H1 (cell line): ENCODE data around the gene TRAF3IP3. TPM values are rescaled to one million over a fixed set of nuclear protein-coding genes. Genes with fewer than 3 reads are reported as not detected.

Experiments
- CTCF ChIA-PET: fragments of 300-600 bp; sonication (Branson Sonifier 250); formaldehyde crosslinking; loops from one replicate; lab custom pipeline; 2021; ENCODE audit not compliant: partially characterized antibody; lab: Charles Lee
- POLR2A ChIA-PET: fragments of 300-600 bp; sonication (Branson Sonifier 250); formaldehyde crosslinking; loops from one replicate; lab custom pipeline; 2021; ENCODE audit warnings: inconsistent platforms; ENCODE audit not compliant: partially characterized antibody; lab: Charles Lee
- DNase-seq, 2 experiments: peaks; one replicate each; pipeline versions ENCODE4 v3.0.0 to v3.0.0-alpha.2; 2010 to 2022; ENCODE audit warnings: low spot score in 2 of 2, low read depth in 1 of 2, mixed read lengths in 1 of 2
- FAIRE-seq: peaks from 2 replicates; lab custom pipeline; 2011; peaks lifted over from hg19 to GRCh38; lab: Jason Lieb, UNC
- H2AFZ ChIP-seq: 2 replicates; pipeline ENCODE4 v1.8.1; 2012; ENCODE audit warnings: low read length, inconsistent platforms
- H2AK5ac ChIP-seq: 2 replicates; pipeline ENCODE4 v1.6.1; 2013; ENCODE audit warnings: low read depth, low read length
- H2BK120ac ChIP-seq: replicated peaks from 2 replicates; pipeline ENCODE3; 2013; ENCODE audit warnings: low read depth, low read length, inconsistent platforms
- H2BK12ac ChIP-seq: 2 replicates; pipeline ENCODE4 v1.6.1; 2013; ENCODE audit warnings: low read depth, low read length
- H2BK15ac ChIP-seq: 2 replicates; pipeline ENCODE4 v1.6.1; 2013; ENCODE audit warnings: low read length
- H2BK20ac ChIP-seq: 2 replicates; pipeline ENCODE4 v1.6.1; 2013; ENCODE audit warnings: low read length
- H2BK5ac ChIP-seq: 2 replicates; pipeline ENCODE4 v1.6.1; 2013; ENCODE audit warnings: low read depth, low read length
- H3K14ac ChIP-seq: 2 replicates; pipeline ENCODE4 v1.6.1; 2013; ENCODE audit warnings: inconsistent platforms; ENCODE audit not compliant: insufficient read length
- H3K18ac ChIP-seq: 2 replicates; pipeline ENCODE4 v1.6.1; 2013; ENCODE audit warnings: low read length; ENCODE audit errors: extremely low read depth
- H3K23ac ChIP-seq: 2 replicates; pipeline ENCODE4 v1.6.1; 2013; ENCODE audit warnings: inconsistent platforms; ENCODE audit not compliant: insufficient read length
- H3K23me2 ChIP-seq: 2 replicates; pipeline ENCODE4 v1.6.1; 2013; ENCODE audit warnings: low read depth, low read length
- H3K27ac ChIP-seq: 2 replicates; pipeline ENCODE4 v1.6.1; 2011; ENCODE audit warnings: low read depth, low read length, inconsistent platforms
- H3K27me3 ChIP-seq, 4 experiments: replicated peaks in 1 of 4; 1 replicate in 1 of 4; 2 replicates in 3 of 4; pipeline versions ENCODE4 v1.6.1 to v1.8.1; 2011 to 2013; ENCODE audit warnings: low read length in 3 of 4, mild to moderate bottlenecking in 3 of 4, inconsistent platforms in 2 of 4, mixed read lengths in 2 of 4, moderate library complexity in 1 of 4; ENCODE audit not compliant: control insufficient read depth in 3 of 4, insufficient read depth in 3 of 4; ENCODE audit errors: extremely low read depth in 1 of 4
- H3K36me3 ChIP-seq, 4 experiments: 2 replicates each; pipeline versions ENCODE4 v1.6.1 to v1.8.1; 2011 to 2013; ENCODE audit warnings: mild to moderate bottlenecking in 4 of 4, low read length in 3 of 4, moderate library complexity in 2 of 4, control low read depth in 1 of 4, inconsistent platforms in 1 of 4; ENCODE audit not compliant: insufficient read depth in 4 of 4, control insufficient read depth in 2 of 4
- H3K4ac ChIP-seq: replicated peaks from 2 replicates; pipeline ENCODE3; 2013; ENCODE audit warnings: low read length, low read depth, mixed read lengths, inconsistent platforms; ENCODE audit not compliant: insufficient read length
- H3K4me1 ChIP-seq, 4 experiments: replicated peaks in 1 of 4; 1 replicate in 1 of 4; 2 replicates in 3 of 4; pipeline versions ENCODE4 v1.6.1 to v1.8.1; 2011 to 2013; ENCODE audit warnings: low read length in 3 of 4, inconsistent platforms in 2 of 4, mixed read lengths in 1 of 4; ENCODE audit not compliant: insufficient read depth in 4 of 4, control insufficient read depth in 3 of 4
- H3K4me2 ChIP-seq, 2 experiments: 2 replicates each; pipeline versions ENCODE4 v1.6.1 to v1.8.1; 2011 to 2013; ENCODE audit warnings: low read depth in 2 of 2, low read length in 2 of 2, control low read depth in 1 of 2, inconsistent platforms in 1 of 2, mild to moderate bottlenecking in 1 of 2; ENCODE audit not compliant: insufficient read depth in 1 of 2
- H3K4me3 ChIP-seq, 4 experiments: fragments of 200-600, 300-600 bp in 1 of 4; sonication (generic), shearing (Covaris generic), sonication (Bioruptor Twin) in 1 of 4; 2 replicates each; pipeline versions ENCODE4 v1.5.1 to v1.8.1; 2011 to 2016; ENCODE audit warnings: low read length in 4 of 4, low read depth in 3 of 4, control low read depth in 2 of 4, inconsistent platforms in 2 of 4, mild to moderate bottlenecking in 2 of 4, mixed read lengths in 1 of 4, moderate library complexity in 1 of 4; ENCODE audit not compliant: insufficient read depth in 2 of 4; ENCODE audit errors: extremely low read depth in 1 of 4
- H3K56ac ChIP-seq: replicated peaks from 2 replicates; pipeline ENCODE3; 2013; ENCODE audit warnings: low read depth, mild to moderate bottlenecking, mixed read lengths, low read length, inconsistent platforms; ENCODE audit not compliant: insufficient read length
- H3K79me1 ChIP-seq: 2 replicates; pipeline ENCODE4 v1.6.1; 2013; ENCODE audit warnings: low read depth, low read length, control low read depth
- H3K79me2 ChIP-seq, 2 experiments: 2 replicates each; pipeline versions ENCODE4 v1.6.1 to v1.8.1; 2012 to 2013; ENCODE audit warnings: low read length in 2 of 2, mild to moderate bottlenecking in 2 of 2, inconsistent platforms in 1 of 2; ENCODE audit not compliant: insufficient read depth in 2 of 2, control insufficient read depth in 1 of 2
- H3K9ac ChIP-seq, 4 experiments: replicated peaks in 1 of 4; 1 replicate in 1 of 4; 2 replicates in 3 of 4; pipeline versions ENCODE4 v1.6.1 to v1.8.1; 2011 to 2013; ENCODE audit warnings: low read depth in 3 of 4, low read length in 3 of 4, control low read depth in 2 of 4, mild to moderate bottlenecking in 2 of 4, moderate library complexity in 2 of 4, inconsistent platforms in 1 of 4; ENCODE audit errors: extremely low read depth in 1 of 4
- H3K9me3 ChIP-seq, 2 experiments: 2 replicates each; pipeline versions ENCODE4 v1.6.1 to v1.8.1; 2012 to 2013; ENCODE audit warnings: mild to moderate bottlenecking in 2 of 2, moderate library complexity in 2 of 2, control low read depth in 1 of 2, inconsistent platforms in 1 of 2, low read depth in 1 of 2, low read length in 1 of 2, mixed read lengths in 1 of 2; ENCODE audit not compliant: insufficient read depth in 2 of 2
- H4K20me1 ChIP-seq, 2 experiments: replicated peaks in 1 of 2; 2 replicates each; pipeline versions ENCODE3 to v1.8.1; 2011 to 2013; ENCODE audit warnings: inconsistent platforms in 2 of 2, low read length in 2 of 2, mild to moderate bottlenecking in 1 of 2; ENCODE audit not compliant: insufficient read depth in 2 of 2, control insufficient read depth in 1 of 2
- H4K5ac ChIP-seq: 2 replicates; pipeline ENCODE4 v1.6.1; 2013; ENCODE audit warnings: low read length, low read depth, mixed read lengths, inconsistent platforms; ENCODE audit not compliant: insufficient read length
- H4K8ac ChIP-seq: 2 replicates; pipeline ENCODE4 v1.8.0; 2013; ENCODE audit warnings: mild to moderate bottlenecking, moderate library complexity, low read length, inconsistent platforms; ENCODE audit not compliant: insufficient read depth; ENCODE audit errors: extremely low read depth
- H4K91ac ChIP-seq: replicated peaks from 2 replicates; pipeline ENCODE3; 2013; ENCODE audit warnings: low read length, mixed read lengths, inconsistent platforms; ENCODE audit not compliant: insufficient read length
- BCL11A ChIP-seq, 2 experiments: IDR thresholded peaks; one replicate each; pipeline ENCODE4 v1.6.1; 2011; ENCODE audit warnings: low read depth in 2 of 2, low read length in 2 of 2, mild to moderate bottlenecking in 2 of 2
- CBX8 ChIP-seq: fragments of 300-800, 300-1000 bp; sonication (generic); IDR thresholded peaks from 2 replicates; pipeline ENCODE4 v1.7.1; 2016; ENCODE audit warnings: low read depth, low read length, borderline replicate concordance
- CEBPB ChIP-seq: IDR thresholded peaks from 2 replicates; pipeline ENCODE4 v1.6.1; 2012; ENCODE audit warnings: low read depth, low read length
- E2F6 ChIP-seq: IDR thresholded peaks from 2 replicates; pipeline ENCODE4 v1.6.1; 2012; ENCODE audit warnings: inconsistent platforms
- EZH2 ChIP-seq: fragments of 200-600 bp; sonication (generic); IDR thresholded peaks from 2 replicates; pipeline ENCODE4 v1.7.1; 2012; ENCODE audit warnings: low read depth, mild to moderate bottlenecking, moderate library complexity, low read length, inconsistent platforms; ENCODE audit not compliant: severe bottlenecking
- FOSL1 ChIP-seq: IDR thresholded peaks from 2 replicates; pipeline ENCODE4 v1.6.1; 2011; ENCODE audit warnings: mild to moderate bottlenecking, low read depth, low read length, moderate library complexity; ENCODE audit not compliant: insufficient read depth
- RXRA ChIP-seq: IDR thresholded peaks from 2 replicates; pipeline ENCODE4 v1.6.1; 2011; ENCODE audit warnings: low read depth, mild to moderate bottlenecking, low read length, moderate library complexity; ENCODE audit not compliant: insufficient read depth
- WGBS, 2 experiments: shearing (Covaris generic) in 1 of 2; methylation state at CpG; one replicate each; pipeline versions ENCODE4 v1.1.6 to v1.1.7; 2013 to 2015; ENCODE audit warnings: low lambda C conversion rate in 2 of 2, mixed read lengths in 2 of 2, inconsistent platforms in 1 of 2, low coverage in 1 of 2, missing lambda C conversion rate in 1 of 2; ENCODE audit not compliant: insufficient replicate concordance in 2 of 2, insufficient coverage in 1 of 2, insufficient read length in 1 of 2; ENCODE audit errors: extremely low coverage in 1 of 2, missing lambda C conversion rate in 1 of 2; 5-methylcytosine and 5-hydroxymethylcytosine counted together
- polyA plus RNA-seq, 7 experiments: library from polyadenylated mRNA; depleted of rRNA in 3 of 7; stranded (reverse) in 5 of 7; unstranded in 2 of 7; fragments of >200 nt in 5 of 7; fragments of 200-250 nt in 2 of 7; gene quantifications; 1 replicate in 5 of 7; 2 replicates in 1 of 7; 4 replicates in 1 of 7; pipeline versions ENCODE4 v1.2.1 to v1.2.3, GENCODE V29; 2011 to 2013; ENCODE audit warnings: missing spikeins in 2 of 7, mixed read lengths in 2 of 7
- total RNA-seq: library from RNA; stranded (reverse); fragmentation: NEBNext Ultra II Directional; extraction: Animal tissue kit (Norgen Biotek cat#: 25700); gene quantifications from 2 replicates; pipeline ENCODE4 v1.2.1, GENCODE V29; 2021

The TRAF3IP3 gene
- total and polyA plus RNA-seq, 2 of the 8 experiments (the other 6 are each of a cell fraction or from before 2014, with no cell fraction given), result not detected

DNA sequence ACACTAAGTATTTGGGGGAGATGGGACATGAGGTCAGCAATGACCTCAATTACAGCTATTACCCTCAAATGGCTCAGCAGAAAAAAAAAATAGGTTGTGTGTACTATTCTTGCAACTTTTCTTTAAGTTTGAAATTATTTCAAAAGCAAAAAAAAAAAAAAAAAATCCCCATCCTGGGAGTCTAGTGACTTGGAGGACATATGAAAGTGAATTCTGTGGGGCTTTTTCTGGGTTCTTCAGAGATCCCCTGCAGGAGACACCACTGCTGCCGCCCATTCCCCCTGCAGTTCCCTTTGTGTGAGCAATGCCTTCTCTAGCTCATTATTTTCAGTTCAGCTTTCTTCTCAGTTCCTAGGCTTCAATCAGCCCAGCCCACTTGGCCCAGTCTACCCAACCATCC is 34.5 kb upstream of the TRAF3IP3 start:
- no peak for FAIRE-seq
- 100% methylated on average over 1 of the region's 1 CpG; no CpG with 5 or more reads in 1 of the 2 experiments for WGBS, 2 experiments
- Histone ChIP-seq H3K27me3 (no peaks in the 10 kb centered on the region; a peak in 1 of 7 replicates), H4K8ac (no peak overlapping the region), H3K4ac (no peak overlapping the region), H3K23me2 (no peaks in the 10 kb centered on the region), H3K4me1 (no peaks in the 10 kb centered on the region), H3K23ac (no peak overlapping the region), H3K9me3 (no peaks in the 10 kb centered on the region), H3K4me2 (no peak overlapping the region), H3K79me2 (no peaks in the 10 kb centered on the region), H2BK5ac (no peak overlapping the region), H2AFZ (no peak overlapping the region), H3K56ac (no peak overlapping the region), H4K5ac (no peak overlapping the region), H2AK5ac (no peak overlapping the region), H4K20me1 (no peaks in the 10 kb centered on the region), H3K18ac (no peak overlapping the region), H2BK20ac (no peak overlapping the region), H3K14ac (no peak overlapping the region), H3K36me3 (no peaks in the 10 kb centered on the region), H2BK12ac (no peak overlapping the region), H2BK15ac (no peak overlapping the region), H3K9ac (no peak overlapping the region), H2BK120ac (no peak overlapping the region), H3K4me3 (no peak overlapping the region), H3K79me1 (no peaks in the 10 kb centered on the region), H3K27ac (no peak overlapping the region), H4K91ac (no peak overlapping the region)
- ChIA-PET POLR2A (interaction anchor here (0.6 kb wide), 1 partner anchor 52 kb away, joined by 3 read pairs; no protein-coding TSS in a partner anchor), CTCF (interaction anchor here (1.5 to 1.6 kb wide), 2 partner anchors 28 to 94 kb away, joined by 3 read pairs; no protein-coding TSS in a partner anchor)
- TF ChIP-seq CEBPB (no peak), RXRA (no peak), EZH2 (no peak), CBX8 (no peak), FOSL1 (no peak), BCL11A (IDR thresholded peaks at IDR 0.05; ENCODE audit: low read depth in 2 of 2, low read length in 2 of 2) (no peak), E2F6 (no peak)
- DNase-seq, result no peak
